ENCODE data around the gene LHB.

The LHB gene

GRCh38 chr19:49009828-49010227, 7.1 kb downstream of the LHB start:
- no peaks in the 10 kb centered on the region for H3K4me1 ChIP-seq (ENCODE audit: insufficient read depth, low read length)
- peaks cover 26% of the 10 kb centered on the region for H3K36me3 ChIP-seq (ENCODE audit: insufficient read depth, low read length)
- H3K9ac ChIP-seq (ENCODE audit: low read depth, low read length) = no peak overlapping the region
- no peaks in the 10 kb centered on the region for H3K9me3 ChIP-seq (ENCODE audit: control insufficient read depth, insufficient read depth, low read length)

GRCh38 chr19:49006905-49007304, 10.0 kb downstream of the LHB start:
- no peaks in the 10 kb centered on the region for H3K4me1 ChIP-seq (ENCODE audit: insufficient read depth, low read length)
- H3K9me3 ChIP-seq (ENCODE audit: control insufficient read depth, insufficient read depth, low read length) = no peaks in the 10 kb centered on the region
- no peak overlapping the region for H3K9ac ChIP-seq (ENCODE audit: low read depth, low read length)
- H3K36me3 ChIP-seq (ENCODE audit: insufficient read depth, low read length) = peaks cover 31% of the 10 kb centered on the region

GRCh38 chr19:49004964-49005614, 11.8 kb downstream of the LHB start:
- H3K9me3 ChIP-seq (ENCODE audit: control insufficient read depth, insufficient read depth, low read length) = no peaks in the 10 kb centered on the region
- H3K36me3 ChIP-seq (ENCODE audit: insufficient read depth, low read length) = peaks cover 20% of the 10 kb centered on the region
- H3K9ac ChIP-seq (ENCODE audit: low read depth, low read length) = no peak overlapping the region
- H3K4me1 ChIP-seq (ENCODE audit: insufficient read depth, low read length) = no peaks in the 10 kb centered on the region

- H3K4me1 ChIP-seq (ENCODE audit: insufficient read depth, low read length) = peaks cover 6% of the 10 kb centered on the region; the same call in 1 of the 2 replicates
- peaks cover 19% of the 10 kb centered on the region for H3K36me3 ChIP-seq (ENCODE audit: insufficient read depth, low read length)
- no peaks in the 10 kb centered on the region for H3K9me3 ChIP-seq (ENCODE audit: control insufficient read depth, insufficient read depth, low read length)
- H3K9ac ChIP-seq (ENCODE audit: low read depth, low read length) = no peak overlapping the region
Measured at GRCh38 chr19:49004133-49004532, 12.8 kb downstream of the LHB start.

- H3K9me3 ChIP-seq (ENCODE audit: control insufficient read depth, insufficient read depth, low read length) = no peaks in the 10 kb centered on the region
- no peak overlapping the region for H3K9ac ChIP-seq (ENCODE audit: low read depth, low read length)
- H3K4me1 ChIP-seq (ENCODE audit: insufficient read depth, low read length) = peaks cover 6% of the 10 kb centered on the region; the same call in 1 of the 2 replicates
- peaks cover 10% of the 10 kb centered on the region for H3K36me3 ChIP-seq (ENCODE audit: insufficient read depth, low read length)
Measured at GRCh38 chr19:48999481-49000325, 17.2 kb downstream of the LHB start.

GRCh38 chr19:48997972-48998371, 18.9 kb downstream of the LHB start:
- Histone ChIP-seq H3K36me3 (ENCODE audit: insufficient read depth, low read length) (peaks cover 3% of the 10 kb centered on the region; the same call in 1 of the 2 replicates), H3K9me3 (ENCODE audit: control insufficient read depth, insufficient read depth, low read length) (no peaks in the 10 kb centered on the region), H3K4me1 (ENCODE audit: insufficient read depth, low read length) (peaks cover 6% of the 10 kb centered on the region; the same call in 1 of the 2 replicates), H3K9ac (ENCODE audit: low read depth, low read length) (no peak overlapping the region)

GRCh38 chr19:48994035-48994386, 22.9 kb downstream of the LHB start:
- Histone ChIP-seq H3K36me3 (ENCODE audit: insufficient read depth, low read length) (no peaks in the 10 kb centered on the region), H3K4me1 (ENCODE audit: insufficient read depth, low read length) (peaks cover 8% of the 10 kb centered on the region; the same call in 1 of the 2 replicates), H3K9me3 (ENCODE audit: control insufficient read depth, insufficient read depth, low read length) (no peaks in the 10 kb centered on the region), H3K9ac (ENCODE audit: low read depth, low read length) (peak overlapping the region; percentile 96)

- H3K36me3 ChIP-seq (ENCODE audit: insufficient read depth, low read length) = peaks cover 2% of the 10 kb centered on the region; the same call in 1 of the 2 replicates
- H3K4me1 ChIP-seq (ENCODE audit: insufficient read depth, low read length) = peaks cover 8% of the 10 kb centered on the region; the same call in 1 of the 2 replicates
- peak within 1 kb of the TSS; percentile 96 for H3K9ac ChIP-seq (ENCODE audit: low read depth, low read length)
- no peaks in the 10 kb centered on the region for H3K9me3 ChIP-seq (ENCODE audit: control insufficient read depth, insufficient read depth, low read length)
Measured at GRCh38 chr19:48993175-48994034, 23.5 kb downstream of the LHB start, which contains the start of the genes GYS1 and RUVBL2. GYS1 (minus strand) TSS chr19:48993309; CDS start chr19:48993112, 197 bp downstream. RUVBL2 (plus strand) TSS chr19:48993887; CDS start chr19:48993912, 25 bp downstream.

- Histone ChIP-seq H3K9ac (ENCODE audit: low read depth, low read length) (peak overlapping the region; percentile 96), H3K4me1 (ENCODE audit: insufficient read depth, low read length) (peaks cover 8% of the 10 kb centered on the region; the same call in 1 of the 2 replicates), H3K36me3 (ENCODE audit: insufficient read depth, low read length) (peaks cover 7% of the 10 kb centered on the region), H3K9me3 (ENCODE audit: control insufficient read depth, insufficient read depth, low read length) (no peaks in the 10 kb centered on the region)
Measured at GRCh38 chr19:48992581-48993174, 24.2 kb downstream of the LHB start.

GRCh38 chr19:48991873-48992580, 24.9 kb downstream of the LHB start:
- Histone ChIP-seq H3K4me1 (ENCODE audit: insufficient read depth, low read length) (peaks cover 8% of the 10 kb centered on the region; the same call in 1 of the 2 replicates), H3K36me3 (ENCODE audit: insufficient read depth, low read length) (peaks cover 7% of the 10 kb centered on the region), H3K9ac (ENCODE audit: low read depth, low read length) (peak overlapping the region; percentile 96), H3K9me3 (ENCODE audit: control insufficient read depth, insufficient read depth, low read length) (no peaks in the 10 kb centered on the region)

- no peak overlapping the region for H3K9ac ChIP-seq (ENCODE audit: low read depth, low read length)
Measured at GRCh38 chr19:48991011-48991609, 25.8 kb downstream of the LHB start.

GRCh38 chr19:48990400-48990799, 26.5 kb downstream of the LHB start:
- Histone ChIP-seq H3K36me3 (ENCODE audit: insufficient read depth, low read length) (peaks cover 10% of the 10 kb centered on the region), H3K4me1 (ENCODE audit: insufficient read depth, low read length) (peaks cover 8% of the 10 kb centered on the region; the same call in 1 of the 2 replicates), H3K9ac (ENCODE audit: low read depth, low read length) (no peak overlapping the region), H3K9me3 (ENCODE audit: control insufficient read depth, insufficient read depth, low read length) (no peaks in the 10 kb centered on the region)

More at GRCh38 chr19:48991011-48991609, 25.8 kb downstream of the LHB start:
- Histone ChIP-seq H3K9me3 (ENCODE audit: control insufficient read depth, insufficient read depth, low read length) (no peaks in the 10 kb centered on the region), H3K4me1 (ENCODE audit: insufficient read depth, low read length) (peaks cover 8% of the 10 kb centered on the region; the same call in 1 of the 2 replicates), H3K36me3 (ENCODE audit: insufficient read depth, low read length) (peaks cover 10% of the 10 kb centered on the region)
